Right ventricle myocardium superior (tissue), 1 donor: Measurements from ENCODE around the gene RBPMS2. TPM values are rescaled to one million over a fixed set of nuclear protein-coding genes. Genes with fewer than 3 reads are reported as not detected.

Experiments
- ATAC-seq: fragments of 200-7000 bp; cut with Tn5 transposase; one replicate; pipeline ENCODE4 v1.9.1; 2020; ENCODE audit warnings: mild to moderate bottlenecking; ENCODE audit not compliant: poor library complexity
- DNase-seq: peaks from one replicate; pipeline ENCODE4 v3.0.0-alpha.2; 2020
- intact Hi-C: fragments of 100-400 bp; cut with DNase I; formaldehyde crosslinking; loops from one replicate; pipeline ENCODE4 v1.11.2; 2022
- microRNA-seq: library from miRNA; unstranded; fragments of <30 nt; microRNA quantifications from one replicate; pipeline ENCODE4 v1.2.0, GENCODE V29; 2020
- total RNA-seq: library from RNA; stranded (reverse); fragmentation: NEBNext Ultra II Directional; extraction: Animal tissue kit (Norgen Biotek cat#: 25700); gene quantifications from one replicate; pipeline ENCODE4 v1.2.1, GENCODE V29; 2021
- donor health status: DM: no; HTN: yes; CAD: no; lungs with severe emphysema.

RBPMS2 gene
- total RNA-seq, 1 donor from 2014 or later: 215 TPM

DNA sequence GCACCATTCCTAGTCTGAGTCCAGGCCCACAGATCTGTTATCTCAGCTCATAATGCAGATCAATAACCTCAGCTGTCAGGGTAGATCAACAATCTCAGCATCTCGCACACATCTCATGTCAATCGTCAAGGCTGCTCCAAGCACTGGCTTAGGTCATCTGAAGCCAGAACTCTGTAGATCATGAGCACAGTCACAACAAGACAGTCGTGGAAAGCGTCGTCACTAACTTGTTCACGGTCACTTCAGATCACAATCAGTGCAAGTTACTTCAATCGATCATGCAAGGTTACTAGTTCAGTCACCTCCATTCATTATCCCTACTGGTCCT, 71.8 kb downstream of the RBPMS2 start:
- ATAC-seq: no peak
- intact Hi-C loops: no loop called here

DNA sequence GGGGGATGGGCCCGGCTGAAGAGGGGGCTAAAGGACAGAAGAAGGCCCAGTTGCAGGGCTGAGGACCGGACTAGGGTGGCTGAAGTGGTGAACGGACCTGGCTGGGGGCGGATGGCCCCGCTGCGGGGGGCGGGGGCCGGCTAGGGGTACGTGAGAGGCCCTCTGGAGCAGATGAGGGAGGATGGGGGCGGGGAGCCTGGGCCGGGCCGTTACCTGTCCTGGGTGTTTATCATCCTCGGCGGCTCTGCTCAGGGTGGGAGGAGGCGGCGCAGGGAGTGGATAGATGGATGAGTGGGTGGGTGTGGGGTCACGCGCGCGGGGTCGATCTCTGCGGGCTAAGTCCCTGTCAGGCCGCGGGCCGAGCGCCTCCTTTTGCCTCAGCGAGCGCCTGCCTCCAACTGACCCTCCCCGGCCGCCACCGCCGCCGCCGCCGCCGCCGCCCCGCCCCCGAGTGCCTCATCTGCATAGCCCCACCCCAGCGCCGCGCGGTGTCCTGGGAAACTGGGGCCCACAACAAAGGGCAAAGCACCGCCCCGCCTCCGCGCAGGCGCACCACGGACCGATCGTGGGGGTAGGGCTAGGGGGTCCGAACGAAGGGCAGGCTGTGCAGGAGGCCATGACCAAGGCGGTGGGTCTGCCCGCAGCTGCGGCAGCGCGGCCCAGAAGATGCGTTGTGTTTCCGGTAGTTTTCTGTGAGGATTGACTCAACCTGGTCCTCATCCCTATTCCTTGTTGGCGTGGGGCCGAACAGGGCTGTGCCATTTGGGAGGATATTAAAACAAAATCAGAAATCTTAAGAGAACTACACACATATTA, 72.4 kb downstream of the RBPMS2 start:
- intact Hi-C loops: no loop called here
- peak; percentile 99 for DNase-seq
- ATAC-seq: peak; percentile 96

More for the DNA sequence above, 71.8 kb downstream of the RBPMS2 start:
- DNase-seq: no peak

DNA sequence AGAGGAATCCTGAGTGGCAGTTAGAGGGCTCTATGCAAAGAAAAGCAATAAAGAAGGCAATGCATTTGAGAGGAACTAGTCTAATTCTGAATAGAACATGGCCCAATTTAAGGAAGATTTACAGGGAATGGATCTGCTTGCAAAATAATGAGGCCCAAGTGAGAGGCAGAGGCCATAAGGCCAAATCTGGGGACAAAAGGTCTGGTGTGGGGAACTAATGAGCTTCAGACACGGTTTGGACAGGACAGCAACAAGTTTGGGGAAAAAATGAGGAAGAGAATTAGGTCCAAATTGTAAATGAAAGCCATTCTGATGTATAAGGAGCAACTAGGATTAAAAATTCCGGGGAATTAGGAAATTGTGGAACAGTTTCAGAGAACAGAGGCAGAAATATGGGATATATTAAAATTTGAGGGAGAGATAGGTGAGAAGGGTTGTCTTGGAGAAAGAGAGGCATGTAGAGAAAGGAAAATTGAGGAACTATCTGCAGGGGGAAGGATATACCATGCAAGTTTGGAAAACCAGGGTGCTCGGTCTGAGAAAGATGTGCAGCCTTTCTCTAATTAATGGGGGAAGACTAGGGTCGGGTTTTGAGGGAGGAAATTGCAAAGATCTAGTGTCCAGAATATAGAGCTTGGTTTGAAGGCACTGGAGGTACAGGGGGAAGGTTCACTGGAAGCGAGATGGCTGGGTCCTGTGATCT, 73.8 kb downstream of the RBPMS2 start:
- intact Hi-C loops: no loop called here
- ATAC-seq (no peak), DNase-seq (no peak)

DNA sequence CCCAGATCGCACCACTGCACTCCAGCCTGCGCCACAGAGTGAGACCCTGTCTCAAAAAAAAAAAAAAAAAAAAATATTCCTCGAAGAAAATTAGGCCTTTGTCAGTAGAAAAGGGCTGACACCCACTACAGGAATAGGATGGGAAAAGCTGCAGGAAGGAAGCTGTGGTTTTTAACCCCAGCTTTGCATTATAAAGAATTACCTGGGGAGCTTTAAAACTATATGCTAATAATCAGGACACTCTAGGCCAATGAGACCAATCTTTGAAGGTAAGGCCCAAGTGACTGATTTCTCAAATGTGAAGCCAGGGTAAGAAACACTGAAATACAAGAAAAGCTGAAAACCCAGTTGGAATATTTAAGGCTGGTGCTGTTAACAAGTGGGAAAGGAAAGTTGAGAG, 74.3 kb downstream of the RBPMS2 start:
- no peak for ATAC-seq
- intact Hi-C loops: no loop called here
- no peak for DNase-seq

DNA sequence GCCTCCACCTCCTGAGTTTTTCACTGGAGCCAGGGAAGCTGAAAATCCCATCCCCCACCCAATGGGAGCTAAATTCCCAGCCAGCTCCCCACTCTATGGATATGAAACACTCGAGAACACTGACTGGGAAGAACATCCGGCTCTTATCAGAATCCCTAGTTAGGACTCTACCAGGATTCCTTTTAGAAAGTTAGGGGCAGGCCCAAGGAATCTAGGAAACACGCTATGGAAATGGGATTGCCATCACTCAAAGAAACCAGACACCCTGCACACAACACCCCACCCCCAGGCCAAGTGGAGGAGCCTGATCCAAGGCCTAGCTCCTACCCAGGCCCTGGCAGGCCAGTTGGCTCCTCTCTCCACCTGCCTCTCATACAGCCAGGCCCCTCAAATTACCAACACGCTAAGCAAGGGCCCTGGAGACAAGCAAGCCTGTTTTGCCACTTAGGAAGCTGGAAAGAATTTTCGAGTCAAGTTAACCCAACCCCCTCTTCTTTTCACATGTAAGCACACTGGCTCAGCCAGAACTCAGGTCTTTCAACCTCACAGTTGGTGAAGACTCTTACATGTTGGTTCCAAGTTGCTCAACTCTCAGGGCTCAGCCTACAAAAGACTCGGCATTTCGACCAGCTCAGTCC, 75.5 kb downstream of the RBPMS2 start:
- peak; percentile 70 for DNase-seq
- intact Hi-C loops: no loop called here
- ATAC-seq: peak; percentile 26

DNA sequence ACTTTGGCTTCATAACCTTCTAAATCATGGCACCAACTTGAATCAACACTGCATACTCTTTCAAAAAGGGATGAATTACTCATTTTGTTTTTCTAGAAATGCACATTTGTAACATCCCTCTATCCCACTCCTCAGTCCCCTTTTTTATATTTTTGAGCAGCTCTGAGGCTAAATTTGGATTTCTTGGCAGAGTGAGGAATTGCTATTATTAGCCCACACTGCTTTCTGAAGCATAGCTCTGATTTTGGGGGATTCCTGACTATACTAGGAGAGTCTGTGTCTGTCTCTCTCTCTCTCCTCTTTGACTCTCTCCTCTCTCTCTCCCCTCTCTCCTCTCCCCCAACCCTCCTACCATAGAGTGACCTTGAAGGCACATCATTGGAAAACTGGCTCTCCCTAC, 76.6 kb downstream of the RBPMS2 start:
- no peak for ATAC-seq
- intact Hi-C loops: no loop called here
- no peak for DNase-seq

DNA sequence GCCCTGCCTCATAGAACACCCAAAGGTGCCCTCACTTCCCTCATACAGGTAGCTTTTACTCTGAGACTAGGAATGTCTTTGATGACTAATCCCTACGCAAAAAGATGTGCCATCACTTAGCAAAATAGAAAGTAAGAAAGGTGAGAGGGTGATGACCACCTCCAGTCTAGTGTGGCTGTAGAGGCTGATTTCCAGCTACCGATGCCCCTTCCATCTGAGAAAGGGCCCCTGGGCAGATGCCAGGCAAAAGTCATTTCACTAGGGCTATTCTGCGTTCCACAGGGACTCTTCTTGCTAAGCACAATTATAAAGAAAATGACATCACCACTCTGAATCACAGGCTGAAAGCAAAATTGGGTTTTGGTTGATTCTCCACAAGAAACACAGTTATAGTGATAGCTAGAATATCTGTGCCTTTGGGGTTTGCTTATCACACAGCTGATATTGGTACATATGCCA, 77.4 kb downstream of the RBPMS2 start:
- intact Hi-C loops: no loop called here
- DNase-seq: no peak
- ATAC-seq: no peak

DNA sequence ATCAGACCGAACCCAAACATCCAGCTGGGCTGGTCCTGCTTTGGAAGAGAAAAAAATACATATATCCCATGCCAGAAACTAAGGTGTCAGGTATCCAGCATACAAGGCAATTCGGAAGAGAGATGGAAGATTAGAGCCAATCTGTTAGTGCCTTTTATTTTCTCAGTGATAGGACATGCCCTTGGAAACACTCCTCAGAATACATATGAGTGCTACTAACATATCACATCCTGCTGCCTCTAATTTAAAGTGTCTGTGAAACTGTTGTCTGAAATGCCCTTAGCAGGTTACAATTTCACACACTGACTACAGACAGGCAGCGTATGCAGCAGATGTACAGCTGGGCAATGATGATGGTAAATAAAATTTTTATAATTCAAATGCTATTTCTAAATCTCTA, 78.9 kb downstream of the RBPMS2 start:
- intact Hi-C loops: no loop called here
- DNase-seq: no peak
- no peak for ATAC-seq

DNA sequence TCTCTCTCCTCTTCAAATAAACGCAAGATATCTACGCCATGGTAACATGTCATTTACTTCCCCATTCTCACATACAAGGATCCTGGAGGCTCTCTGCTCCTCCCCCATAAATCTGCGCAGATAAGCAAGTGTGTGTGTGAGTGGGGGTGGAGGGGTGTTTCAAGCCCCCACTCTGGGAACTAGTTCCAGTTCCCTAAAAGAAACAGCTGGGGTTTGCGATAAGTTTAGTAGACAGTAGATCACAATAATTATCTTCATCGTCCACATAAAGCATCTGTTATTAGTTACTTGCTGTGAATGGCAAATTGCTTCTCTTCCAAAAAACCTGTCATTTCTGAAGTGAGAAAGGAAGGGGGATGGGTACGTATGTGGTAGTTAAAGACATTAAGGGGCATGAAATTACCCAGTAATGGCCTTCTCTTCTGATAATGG, 79.8 kb downstream of the RBPMS2 start:
- ATAC-seq (peak; percentile 9), DNase-seq (no peak)
- intact Hi-C loops: no loop called here

DNA sequence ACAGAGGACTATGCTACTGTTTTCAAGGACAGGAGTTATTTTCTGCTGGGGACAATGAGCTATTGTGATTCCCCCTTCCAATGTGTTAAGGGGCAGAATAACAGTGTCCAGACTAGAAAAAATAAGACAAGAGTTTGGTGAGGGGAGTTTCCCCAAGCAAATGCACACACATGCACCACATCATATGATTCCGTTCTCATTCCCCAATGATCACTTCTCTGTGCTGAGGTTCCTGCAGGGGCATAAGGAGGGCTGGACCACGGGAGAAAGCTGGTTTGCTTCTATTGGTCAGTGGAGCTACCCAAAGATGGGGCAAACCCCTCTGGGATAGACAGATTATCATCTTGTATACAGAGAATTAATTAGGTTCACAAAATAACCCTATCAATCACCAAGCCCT, 80.6 kb downstream of the RBPMS2 start:
- no peak for DNase-seq
- ATAC-seq: no peak
- intact Hi-C loops: no loop called here

DNA sequence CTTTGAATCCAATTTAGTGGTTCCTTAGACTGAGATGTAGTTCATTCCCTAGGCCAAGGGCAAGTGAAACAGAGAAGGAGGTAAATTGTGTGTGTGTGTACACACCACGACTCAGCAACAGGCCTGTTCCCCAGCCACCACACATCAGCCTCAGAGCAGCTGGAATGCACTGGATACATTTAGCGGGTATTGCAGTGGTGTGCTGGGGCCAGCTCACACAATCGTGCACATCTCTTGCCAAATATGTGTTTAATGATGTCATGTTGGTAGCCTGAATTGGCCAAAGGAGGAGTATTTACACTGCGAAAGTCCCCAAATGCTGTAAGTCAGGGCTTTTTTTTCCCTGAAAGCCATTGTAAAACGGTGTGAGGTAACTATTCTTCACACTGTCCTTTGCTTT, 82.3 kb downstream of the RBPMS2 start:
- intact Hi-C loops: no loop called here
- ATAC-seq (peak; percentile 48), DNase-seq (peak; percentile 62)

DNA sequence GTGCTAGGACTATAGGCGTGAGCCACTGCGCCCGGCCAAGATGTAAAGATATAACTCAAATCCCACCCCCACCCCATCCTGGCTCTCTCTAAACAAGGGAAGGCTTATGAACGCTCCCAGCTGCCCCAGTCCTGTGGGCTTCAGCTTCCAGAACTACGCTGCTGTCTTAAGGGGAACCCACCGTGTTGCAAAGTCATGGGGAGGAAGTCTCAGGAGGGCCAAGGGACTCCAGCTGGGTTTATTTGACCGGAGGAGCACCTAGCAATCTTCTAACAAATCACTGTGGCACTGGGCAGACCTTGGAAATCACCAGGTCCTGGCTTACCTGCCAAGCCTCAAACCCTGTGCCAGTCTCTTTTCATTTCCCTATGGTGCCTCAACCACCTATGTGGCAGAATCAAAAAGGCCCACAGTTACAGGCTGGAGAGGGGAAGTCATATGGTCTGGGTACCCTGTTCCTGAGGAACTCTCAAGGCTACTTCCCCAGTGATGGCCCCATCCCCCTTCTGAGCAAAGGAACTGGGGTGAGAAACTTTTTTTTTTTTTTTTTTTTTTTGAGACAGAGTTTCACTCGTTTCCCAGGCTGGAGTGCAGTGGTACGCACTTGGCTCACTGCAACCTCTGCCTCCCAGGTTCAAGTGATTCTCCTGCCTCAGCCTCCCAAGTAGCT, 83.4 kb downstream of the RBPMS2 start:
- no peak for DNase-seq
- ATAC-seq: peak; percentile 26
- intact Hi-C loops: no loop called here

DNA sequence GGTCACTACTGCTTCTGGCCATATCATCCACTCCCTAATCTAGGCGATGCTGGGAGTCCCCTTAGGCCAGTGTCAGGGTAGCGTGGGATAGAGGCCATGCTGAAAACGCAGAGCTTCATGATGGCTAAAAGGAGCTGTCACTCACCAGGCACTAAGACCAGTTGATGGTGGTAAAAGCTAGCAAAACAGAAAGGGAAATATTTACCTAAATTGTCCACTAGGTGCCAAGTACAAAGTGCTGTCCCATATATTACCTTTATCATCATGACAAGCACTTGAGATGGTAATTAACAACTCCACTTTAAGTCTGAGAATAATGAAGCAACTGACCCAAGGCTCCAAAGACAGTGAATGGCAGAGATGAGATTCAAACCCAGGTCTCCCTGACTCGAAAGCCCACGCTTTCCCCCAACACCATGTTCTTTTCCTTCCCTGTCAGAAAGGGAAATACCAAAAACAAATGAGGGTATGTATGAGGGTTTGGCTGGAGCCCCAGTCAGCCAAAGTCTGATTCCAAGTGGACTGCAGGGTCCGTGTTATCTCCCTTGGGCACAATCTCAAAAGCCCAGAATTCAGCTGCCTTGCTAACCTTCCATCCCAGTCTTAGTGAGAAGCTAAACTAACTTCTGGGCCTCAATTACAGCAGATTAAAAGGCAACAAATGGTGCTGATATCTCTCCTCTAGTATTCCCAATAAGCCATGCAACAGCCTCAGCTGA, 84.7 kb downstream of the RBPMS2 start:
- ATAC-seq (peak; percentile 8), DNase-seq (no peak)
- intact Hi-C loops: no loop called here

DNA sequence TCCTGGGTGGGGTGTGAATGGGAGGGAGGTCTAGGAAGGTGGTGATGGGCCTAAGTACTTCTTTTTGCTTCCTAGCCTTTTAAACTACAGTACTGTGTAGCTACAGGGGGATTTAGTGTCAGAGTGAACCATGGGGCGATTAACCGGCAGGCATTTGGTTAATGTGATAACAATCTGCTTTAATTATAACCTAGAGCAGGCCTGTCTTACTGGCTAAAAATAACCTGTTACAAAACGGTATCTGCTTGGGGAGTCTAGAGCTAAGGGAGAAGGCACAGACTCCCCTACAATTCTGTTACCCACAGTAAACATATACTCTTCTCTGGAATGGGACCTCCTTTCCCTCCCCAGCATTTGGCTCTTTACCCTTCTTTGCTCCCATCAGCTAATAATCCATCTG, 85.4 kb downstream of the RBPMS2 start:
- intact Hi-C loops: no loop called here
- no peak for DNase-seq
- no peak for ATAC-seq

Small RNA genes within 50 kb of the gene (microRNA-seq; reads per million reads assigned to microRNA genes)
- not detected for gene MIR1272

Other genes with a start within 250 kb of the RBPMS2 start
- gene PIF1, start 50.1 kb upstream of the RBPMS2 start, total RNA-seq: 0.35 TPM
- gene PLEKHO2, start 66.3 kb upstream of the RBPMS2 start, total RNA-seq: 9.1 TPM
- gene ANKDD1A, start 136.3 kb upstream of the RBPMS2 start, total RNA-seq: 1.4 TPM
- 44.9 TPM for gene SPG21, start 214.3 kb upstream of the RBPMS2 start, total RNA-seq